GM10266 (cell line): ENCODE data around the gene MYBPHL.

Experiments used
- DNase-seq: peaks from one replicate; pipeline ENCODE4 v3.0.0; 2012; ENCODE audit errors: extremely low spot score
- TF ChIP-seq, protein P1 (sequence below): IDR thresholded peaks from 2 replicates; pipeline ENCODE4 v1.5.1; 2012; ENCODE audit warnings: mild to moderate bottlenecking, low read depth; ENCODE audit not compliant: control insufficient read depth, insufficient read depth; ENCODE audit errors: missing control alignments

The MYBPHL gene

GRCh38 chr1:109267743-109268300 lies 39.0 kb downstream of the MYBPHL start:
- no peak for DNase-seq
- TF ChIP-seq, protein P1, sequence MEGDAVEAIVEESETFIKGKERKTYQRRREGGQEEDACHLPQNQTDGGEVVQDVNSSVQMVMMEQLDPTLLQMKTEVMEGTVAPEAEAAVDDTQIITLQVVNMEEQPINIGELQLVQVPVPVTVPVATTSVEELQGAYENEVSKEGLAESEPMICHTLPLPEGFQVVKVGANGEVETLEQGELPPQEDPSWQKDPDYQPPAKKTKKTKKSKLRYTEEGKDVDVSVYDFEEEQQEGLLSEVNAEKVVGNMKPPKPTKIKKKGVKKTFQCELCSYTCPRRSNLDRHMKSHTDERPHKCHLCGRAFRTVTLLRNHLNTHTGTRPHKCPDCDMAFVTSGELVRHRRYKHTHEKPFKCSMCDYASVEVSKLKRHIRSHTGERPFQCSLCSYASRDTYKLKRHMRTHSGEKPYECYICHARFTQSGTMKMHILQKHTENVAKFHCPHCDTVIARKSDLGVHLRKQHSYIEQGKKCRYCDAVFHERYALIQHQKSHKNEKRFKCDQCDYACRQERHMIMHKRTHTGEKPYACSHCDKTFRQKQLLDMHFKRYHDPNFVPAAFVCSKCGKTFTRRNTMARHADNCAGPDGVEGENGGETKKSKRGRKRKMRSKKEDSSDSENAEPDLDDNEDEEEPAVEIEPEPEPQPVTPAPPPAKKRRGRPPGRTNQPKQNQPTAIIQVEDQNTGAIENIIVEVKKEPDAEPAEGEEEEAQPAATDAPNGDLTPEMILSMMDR = no peak

- no peak for DNase-seq
- TF ChIP-seq, protein P1 = no peak
Observed at GRCh38 chr1:109266965-109267364, 39.8 kb downstream of the MYBPHL start.

- TF ChIP-seq, protein P1 = no peak
- no peak for DNase-seq
Observed at GRCh38 chr1:109265741-109266330, 41.0 kb downstream of the MYBPHL start.

GRCh38 chr1:109265016-109265415 lies 41.8 kb downstream of the MYBPHL start:
- no peak for DNase-seq
- TF ChIP-seq, protein P1 = no peak

GRCh38 chr1:109264379-109264755 lies 42.4 kb downstream of the MYBPHL start:
- no peak for DNase-seq
- TF ChIP-seq, protein P1 = no peak

DNA sequence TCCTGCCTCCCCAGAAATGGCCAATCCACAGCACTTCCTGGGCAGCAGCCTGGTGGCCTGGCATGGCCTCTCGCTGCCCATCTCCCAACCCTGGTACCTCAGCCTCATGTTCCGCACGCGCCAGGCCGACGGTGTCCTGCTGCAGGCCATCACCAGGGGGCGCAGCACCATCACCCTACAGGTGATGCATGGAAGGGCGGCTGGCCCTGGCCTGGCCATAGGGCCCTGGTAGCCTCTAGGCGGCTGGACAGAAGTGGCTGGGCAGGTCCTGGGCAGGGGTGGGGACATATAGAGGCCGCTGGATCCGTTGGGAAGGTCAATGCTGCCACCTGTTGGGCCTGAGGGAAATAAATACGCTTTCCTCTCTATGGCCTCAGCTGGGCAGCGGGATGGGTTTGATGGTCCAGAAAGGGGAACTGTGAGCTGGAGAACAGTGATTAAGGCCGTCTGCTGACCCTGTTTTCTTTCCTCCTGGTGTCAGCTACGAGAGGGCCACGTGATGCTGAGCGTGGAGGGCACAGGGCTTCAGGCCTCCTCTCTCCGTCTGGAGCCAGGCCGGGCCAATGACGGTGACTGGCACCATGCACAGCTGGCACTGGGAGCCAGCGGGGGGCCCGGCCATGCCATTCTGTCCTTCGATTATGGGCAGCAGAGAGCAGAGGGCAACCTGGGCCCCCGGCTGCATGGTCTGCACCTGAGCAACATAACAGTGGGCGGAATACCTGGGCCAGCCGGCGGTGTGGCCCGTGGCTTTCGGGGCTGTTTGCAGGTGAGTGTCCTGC lies 43.0 kb downstream of the MYBPHL start:
- TF ChIP-seq, protein P1 = peak; percentile 96
- DNase-seq = peak; percentile 92

DNA sequence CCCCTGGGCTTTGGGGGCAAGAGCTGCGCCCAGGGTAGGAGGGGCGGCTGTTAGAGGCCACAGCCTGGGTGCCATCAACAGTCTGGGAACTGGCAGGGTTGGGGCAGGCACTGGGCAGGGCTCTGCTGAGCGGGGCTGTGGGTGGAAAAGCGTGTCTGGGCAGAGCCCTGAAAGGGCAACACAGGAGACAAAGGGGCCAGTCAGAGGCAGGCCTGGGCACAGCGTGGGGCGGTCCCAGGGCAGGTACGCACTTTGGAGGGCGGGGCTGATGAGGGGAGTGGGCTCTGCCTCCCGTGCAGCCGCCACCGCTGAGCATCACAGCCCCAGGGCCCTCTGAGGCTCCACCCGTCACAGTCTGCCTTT lies 43.6 kb downstream of the MYBPHL start:
- TF ChIP-seq, protein P1 = peak; percentile 17
- DNase-seq = no peak
